Thyroid gland (tissue), 4 donors: ENCODE results near the gene MYT1. TPM values are rescaled to one million over a fixed set of nuclear protein-coding genes. Genes with fewer than 3 reads are reported as not detected.

Experiments used
- DNase-seq, 2 donors: peaks; one replicate each; pipeline ENCODE4 v3.0.0-alpha.2; 2019
- H3K27ac ChIP-seq, 3 donors: fragments of 200-600 bp; sonication (generic); 1 replicate in 2 of 3; 2 replicates in 1 of 3; pipeline ENCODE4 v1.5.1; 2016 to 2019; ENCODE audit warnings: mild to moderate bottlenecking in 1 of 3, moderate library complexity in 1 of 3
- H3K27me3 ChIP-seq: fragments of 200-600 bp; sonication (generic); one replicate; pipeline ENCODE4 v1.5.1; 2019
- H3K36me3 ChIP-seq, 2 donors: fragments of 200-600 bp; sonication (generic); one replicate each; pipeline ENCODE4 v1.5.1; 2016 to 2019
- H3K4me1 ChIP-seq, 2 donors: fragments of 200-600 bp; sonication (generic); one replicate each; pipeline ENCODE4 v1.5.1; 2017 to 2019
- H3K4me3 ChIP-seq, 3 donors: fragments of 200-600 bp; sonication (generic); replicated peaks in 1 of 3; 1 replicate in 2 of 3; 2 replicates in 1 of 3; pipeline ENCODE4 v1.5.1; 2016; ENCODE audit warnings: mild to moderate bottlenecking in 1 of 3
- H3K9me3 ChIP-seq: fragments of 200-600 bp; sonication (generic); one replicate; pipeline ENCODE4 v1.5.1; 2017
- POLR2A ChIP-seq, 2 donors: fragments of 450-650 bp; IDR thresholded peaks; one replicate each; pipeline ENCODE4 v1.6.1; 2017; ENCODE audit warnings: antibody characterized with exemption in 2 of 2, mild to moderate bottlenecking in 2 of 2, moderate library complexity in 1 of 2
- WGBS, 2 donors: methylation state at CpG; one replicate each; pipeline ENCODE4 v1.1.5; 2017; 5-methylcytosine and 5-hydroxymethylcytosine counted together
- intact Hi-C: fragments of 100-400 bp; cut with DNase I; formaldehyde crosslinking; loops from one replicate; pipeline ENCODE4 v1.15.1; 2023
- total RNA-seq, 4 donors: library from RNA; depleted of rRNA; stranded (reverse); fragments of >200 nt; gene quantifications; one replicate each; pipeline ENCODE4 v1.2.3, GENCODE V29; 2016
- TF ChIP-seq, protein P1 (sequence below), 6 experiments: fragments of 200-600 bp in 3 of 6; fragments of 450-650 bp in 3 of 6; sonication (generic) in 3 of 6; IDR thresholded peaks; one replicate each; pipeline ENCODE4 v1.5.1; 2016 to 2019; ENCODE audit warnings: antibody characterized with exemption in 6 of 6, mild to moderate bottlenecking in 2 of 6, inconsistent platforms in 1 of 6, moderate library complexity in 1 of 6

Gene MYT1
- total RNA-seq, 4 donors from 2014 or later, result 0.42 to 1.8 (median 1.1) TPM

GRCh38 chr20:64166721-64167615 is 2.7 kb downstream of the MYT1 start:
- H3K36me3 ChIP-seq, result no peaks in the 10 kb centered on the region
- H3K27me3 ChIP-seq, result no peaks in the 10 kb centered on the region
- intact Hi-C loops, result no loop called here
- H3K4me3 ChIP-seq, result no peak overlapping the region
- no peak overlapping the region for H3K27ac ChIP-seq
- no peaks in the 10 kb centered on the region for H3K4me1 ChIP-seq
- H3K9me3 ChIP-seq, result no peaks in the 10 kb centered on the region
- no peak for DNase-seq
- 59 to 63% methylated on average over 11 to 17 of the region's 18 CpGs for WGBS, 2 donors
- TF ChIP-seq, protein P1, sequence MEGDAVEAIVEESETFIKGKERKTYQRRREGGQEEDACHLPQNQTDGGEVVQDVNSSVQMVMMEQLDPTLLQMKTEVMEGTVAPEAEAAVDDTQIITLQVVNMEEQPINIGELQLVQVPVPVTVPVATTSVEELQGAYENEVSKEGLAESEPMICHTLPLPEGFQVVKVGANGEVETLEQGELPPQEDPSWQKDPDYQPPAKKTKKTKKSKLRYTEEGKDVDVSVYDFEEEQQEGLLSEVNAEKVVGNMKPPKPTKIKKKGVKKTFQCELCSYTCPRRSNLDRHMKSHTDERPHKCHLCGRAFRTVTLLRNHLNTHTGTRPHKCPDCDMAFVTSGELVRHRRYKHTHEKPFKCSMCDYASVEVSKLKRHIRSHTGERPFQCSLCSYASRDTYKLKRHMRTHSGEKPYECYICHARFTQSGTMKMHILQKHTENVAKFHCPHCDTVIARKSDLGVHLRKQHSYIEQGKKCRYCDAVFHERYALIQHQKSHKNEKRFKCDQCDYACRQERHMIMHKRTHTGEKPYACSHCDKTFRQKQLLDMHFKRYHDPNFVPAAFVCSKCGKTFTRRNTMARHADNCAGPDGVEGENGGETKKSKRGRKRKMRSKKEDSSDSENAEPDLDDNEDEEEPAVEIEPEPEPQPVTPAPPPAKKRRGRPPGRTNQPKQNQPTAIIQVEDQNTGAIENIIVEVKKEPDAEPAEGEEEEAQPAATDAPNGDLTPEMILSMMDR (IDR thresholded peaks at IDR 0.05), result no peak
- TF ChIP-seq POLR2A (IDR thresholded peaks at IDR 0.05), result no peak

DNA sequence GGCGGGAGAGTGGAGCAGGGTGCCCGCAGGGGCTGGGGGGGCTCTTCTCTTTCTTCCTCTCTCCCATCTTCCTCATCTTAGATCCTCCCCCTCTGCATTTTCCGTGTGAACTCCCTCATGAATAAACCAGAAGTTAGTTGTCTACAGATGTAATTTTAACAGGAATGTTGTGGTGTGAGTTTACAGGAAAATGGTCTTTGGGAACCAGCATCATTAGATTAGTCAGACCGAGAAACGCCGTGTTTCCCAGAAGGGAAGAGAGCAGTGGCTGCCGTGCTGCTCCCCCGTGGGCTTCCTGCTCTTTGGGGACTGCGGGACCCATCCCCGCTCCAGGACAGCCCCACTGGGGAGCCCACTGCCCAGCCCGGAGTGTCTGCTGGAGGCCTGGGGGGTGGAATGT is 3.4 kb downstream of the MYT1 start:
- intact Hi-C loops, result no loop called here

GRCh38 chr20:64168381-64169090 is 4.3 kb downstream of the MYT1 start:
- Histone ChIP-seq H3K27me3 (no peaks in the 10 kb centered on the region), H3K27ac (no peak overlapping the region), H3K36me3 (no peaks in the 10 kb centered on the region), H3K9me3 (no peaks in the 10 kb centered on the region), H3K4me3 (no peak overlapping the region), H3K4me1 (no peaks in the 10 kb centered on the region)
- intact Hi-C loops, result no loop called here
- no peak for TF ChIP-seq POLR2A (IDR thresholded peaks at IDR 0.05)
- TF ChIP-seq, protein P1 (IDR thresholded peaks at IDR 0.05), result no peak
- WGBS, 2 donors, result 67 to 73% methylated on average over 12 of the region's 12 CpGs
- no peak for DNase-seq

More for the DNA sequence above, 3.4 kb downstream of the MYT1 start:
- Histone ChIP-seq H3K4me1 (no peaks in the 10 kb centered on the region), H3K27ac (no peak overlapping the region), H3K9me3 (no peaks in the 10 kb centered on the region), H3K4me3 (no peak overlapping the region), H3K36me3 (no peaks in the 10 kb centered on the region), H3K27me3 (no peaks in the 10 kb centered on the region)
- TF ChIP-seq, protein P1 (IDR thresholded peaks at IDR 0.05), result no peak
- no peak for DNase-seq
- 63 to 70% methylated on average over 11 of the region's 11 CpGs for WGBS, 2 donors

GRCh38 chr20:64169091-64169560 is 4.9 kb downstream of the MYT1 start:
- no peak overlapping the region for H3K27ac ChIP-seq
- intact Hi-C loops, result no loop called here
- H3K9me3 ChIP-seq, result no peaks in the 10 kb centered on the region
- no peak for DNase-seq
- no peaks in the 10 kb centered on the region for H3K27me3 ChIP-seq
- no peak overlapping the region for H3K4me3 ChIP-seq
- TF ChIP-seq POLR2A (IDR thresholded peaks at IDR 0.05), result no peak
- TF ChIP-seq, protein P1 (IDR thresholded peaks at IDR 0.05), result no peak
- 100% methylated on average over 1 to 7 of the region's 10 CpGs for WGBS, 2 donors
- H3K36me3 ChIP-seq, result no peaks in the 10 kb centered on the region
- H3K4me1 ChIP-seq, result no peaks in the 10 kb centered on the region

- intact Hi-C loops, result no loop called here
- no peak overlapping the region for H3K27ac ChIP-seq
- DNase-seq, result no peak
- no peaks in the 10 kb centered on the region for H3K36me3 ChIP-seq
- TF ChIP-seq, protein P1 (IDR thresholded peaks at IDR 0.05), result no peak
- no peaks in the 10 kb centered on the region for H3K4me1 ChIP-seq
- H3K4me3 ChIP-seq, result no peak overlapping the region
- no peaks in the 10 kb centered on the region for H3K9me3 ChIP-seq
- no peaks in the 10 kb centered on the region for H3K27me3 ChIP-seq
- WGBS, 2 donors, result 85 to 88% methylated on average over 6 to 7 of the region's 8 CpGs
Observed at GRCh38 chr20:64171211-64171610, 7.0 kb downstream of the MYT1 start.
